Skeletal muscle tissue (tissue), 4 donors: ENCODE results near the gene TMSB4X. TPM values are rescaled to one million over a fixed set of nuclear protein-coding genes. Genes with fewer than 3 reads are reported as not detected.
"Not testable (repeated sequence)": the region's sequence is repeated elsewhere in the genome, so short reads cannot be mapped to it uniquely, and the experiment has no call there.

Experiments
- H3K27ac ChIP-seq: one replicate; pipeline ENCODE4 v1.7.0; 2013; ENCODE audit warnings: mild to moderate bottlenecking, low read depth, low read length, inconsistent platforms
- H3K27me3 ChIP-seq, 3 donors: one replicate each; pipeline ENCODE4 v1.7.0; 2013; ENCODE audit warnings: low read length in 3 of 3; ENCODE audit not compliant: control insufficient read depth in 3 of 3, insufficient read depth in 3 of 3
- H3K36me3 ChIP-seq, 3 donors: one replicate each; pipeline ENCODE4 v1.7.0; 2013; ENCODE audit warnings: low read length in 3 of 3; ENCODE audit not compliant: control insufficient read depth in 3 of 3, insufficient read depth in 3 of 3
- H3K4me1 ChIP-seq, 3 donors: one replicate each; pipeline ENCODE4 v1.7.0; 2013; ENCODE audit warnings: low read length in 3 of 3, mild to moderate bottlenecking in 3 of 3; ENCODE audit not compliant: control insufficient read depth in 3 of 3, insufficient read depth in 3 of 3
- H3K4me3 ChIP-seq, 3 donors: one replicate each; pipeline ENCODE4 v1.7.0; 2013; ENCODE audit warnings: low read length in 3 of 3
- H3K9ac ChIP-seq, 3 donors: one replicate each; pipeline ENCODE4 v1.7.0; 2013; ENCODE audit warnings: low read length in 3 of 3, mild to moderate bottlenecking in 3 of 3, moderate library complexity in 2 of 3, low read depth in 1 of 3
- H3K9me3 ChIP-seq, 3 donors: one replicate each; pipeline ENCODE4 v1.7.0; 2013; ENCODE audit warnings: low read length in 3 of 3; ENCODE audit not compliant: control insufficient read depth in 3 of 3
- total RNA-seq: library from RNA; depleted of rRNA; stranded (reverse); fragments of >200 nt; gene quantifications from one replicate; pipeline ENCODE4 v1.2.3, GENCODE V29; 2014
- donor health status: Osteomylitis.

Gene TMSB4X
- total RNA-seq, 1 donor from 2014 or later, result 1,543 TPM

GRCh38 chrX:12974305-12974795 lies 560 bp upstream of the TMSB4X start:
- Histone ChIP-seq H3K9ac (peak overlapping the region; percentile 70 to 89 (median 75)), H3K9me3 (no peaks in the 10 kb centered on the region), H3K4me3 (peak overlapping the region; percentile 63 to 74 (median 73)), H3K27ac (peak overlapping the region; percentile 90), H3K27me3 (peaks cover 0 to 4% (median 0%) of the 10 kb centered on the region in 3 donors), H3K36me3 (no peaks in the 10 kb centered on the region), H3K4me1 (peaks cover 0 to 9% (median 0%) of the 10 kb centered on the region in 3 donors)

DNA sequence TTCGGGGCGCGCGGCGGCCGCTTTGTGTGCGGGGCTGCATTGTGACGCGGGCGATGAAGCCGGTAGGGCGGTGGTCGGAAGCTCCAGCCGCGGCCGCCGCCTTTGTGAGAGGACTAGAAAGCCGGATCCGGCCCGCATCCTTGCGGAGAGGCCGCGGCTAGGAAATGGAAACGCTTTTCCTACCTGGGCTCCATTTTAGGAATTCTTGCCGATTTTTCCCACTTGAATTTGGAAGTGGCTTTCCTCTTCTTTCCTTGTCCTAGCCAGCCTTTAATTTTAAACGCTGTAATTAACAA lies 708 bp downstream of the TMSB4X start:
- peaks cover 0 to 9% (median 0%) of the 10 kb centered on the region in 3 donors for H3K4me1 ChIP-seq
- H3K9me3 ChIP-seq, result no peaks in the 10 kb centered on the region
- peak overlapping the region; percentile 75 to 89 (median 85) for H3K9ac ChIP-seq
- H3K27me3 ChIP-seq, result peaks cover 0 to 4% (median 0%) of the 10 kb centered on the region in 3 donors
- H3K36me3 ChIP-seq, result no peaks in the 10 kb centered on the region
- H3K27ac ChIP-seq, result peak overlapping the region; percentile 90
- H3K4me3 ChIP-seq, result peak overlapping the region; percentile 73 to 77 (median 74)

- H3K27me3 ChIP-seq, result peaks cover 0 to 4% (median 0%) of the 10 kb centered on the region in 3 donors
- H3K27ac ChIP-seq, result peak overlapping the region; percentile 90
- H3K4me3 ChIP-seq, result peak overlapping the region; percentile 73 to 77 (median 74)
- no peaks in the 10 kb centered on the region for H3K36me3 ChIP-seq
- peak overlapping the region; percentile 75 to 89 (median 85) for H3K9ac ChIP-seq
- no peaks in the 10 kb centered on the region for H3K9me3 ChIP-seq
- H3K4me1 ChIP-seq, result peaks cover 0 to 7% (median 0%) of the 10 kb centered on the region in 3 donors
These were observed 1.2 kb downstream of the TMSB4X start for GRCh38 chrX:12975991-12976558.

DNA sequence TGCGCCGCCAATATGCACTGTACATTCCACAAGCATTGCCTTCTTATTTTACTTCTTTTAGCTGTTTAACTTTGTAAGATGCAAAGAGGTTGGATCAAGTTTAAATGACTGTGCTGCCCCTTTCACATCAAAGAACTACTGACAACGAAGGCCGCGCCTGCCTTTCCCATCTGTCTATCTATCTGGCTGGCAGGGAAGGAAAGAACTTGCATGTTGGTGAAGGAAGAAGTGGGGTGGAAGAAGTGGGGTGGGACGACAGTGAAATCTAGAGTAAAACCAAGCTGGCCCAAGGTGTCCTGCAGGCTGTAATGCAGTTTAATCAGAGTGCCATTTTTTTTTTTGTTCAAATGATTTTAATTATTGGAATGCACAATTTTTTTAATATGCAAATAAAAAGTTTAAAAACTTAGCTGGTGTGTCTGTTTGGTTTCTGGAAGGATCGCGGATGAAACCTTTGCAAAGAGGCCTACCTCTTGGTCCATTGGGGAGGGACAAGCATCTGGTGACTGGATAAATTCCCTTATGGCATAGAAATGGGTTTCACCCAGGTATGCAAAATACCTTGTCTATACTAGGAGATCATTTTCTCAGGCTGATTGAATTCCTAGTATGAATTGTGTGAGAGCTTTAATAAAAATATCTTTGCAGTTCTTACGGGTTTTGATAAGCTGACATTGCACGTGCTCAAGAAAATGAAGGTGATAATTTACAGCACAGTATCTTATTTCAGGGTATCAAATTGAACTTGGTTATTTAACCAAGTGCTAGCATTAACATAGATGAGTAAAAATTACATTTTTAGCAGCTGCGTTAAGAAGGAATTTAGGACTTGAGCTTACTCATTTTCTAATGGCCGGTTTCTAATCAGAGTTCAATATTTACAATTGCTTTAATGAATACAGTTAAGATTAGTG lies 2.2 kb downstream of the TMSB4X start:
- H3K4me1 ChIP-seq, H3K27me3 ChIP-seq, H3K9me3 ChIP-seq, H3K36me3 ChIP-seq: not testable (repeated sequence)
- H3K27ac ChIP-seq, result peak overlapping the region; percentile 56
- H3K4me3 ChIP-seq, result peak overlapping the region in 2 of 3 donors; percentile 60 to 77
- peak overlapping the region in 1 of 3 donors; percentile 40 for H3K9ac ChIP-seq

DNA sequence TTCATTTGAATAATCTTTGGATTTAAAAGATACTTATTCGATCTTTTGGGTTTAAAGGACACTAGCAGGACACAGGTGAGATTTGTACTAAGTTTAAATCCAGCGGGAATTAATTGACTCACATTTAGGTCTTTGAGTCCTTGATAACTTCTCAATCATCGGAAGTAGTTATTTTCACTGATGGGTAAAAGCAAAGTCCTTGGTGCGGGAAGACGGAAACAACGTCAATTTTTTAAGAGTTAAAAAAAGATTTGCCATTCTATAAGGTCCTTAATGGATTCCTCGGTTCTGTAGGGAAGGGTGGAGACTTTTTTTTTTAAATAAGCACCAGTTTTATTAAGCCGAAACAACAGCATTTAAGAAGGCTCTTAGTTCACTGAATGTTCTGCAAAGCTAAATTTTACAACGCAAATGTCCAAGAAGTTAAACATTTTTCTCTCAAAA lies 2.9 kb downstream of the TMSB4X start:
- H3K4me3 ChIP-seq, result peak overlapping the region in 1 of 3 donors; percentile 60
- peaks cover 0 to 4% (median 0%) of the 10 kb centered on the region in 3 donors for H3K27me3 ChIP-seq
- peaks cover 0 to 5% (median 0%) of the 10 kb centered on the region in 3 donors for H3K4me1 ChIP-seq
- H3K36me3 ChIP-seq, result no peaks in the 10 kb centered on the region
- peak overlapping the region in 1 of 3 donors; percentile 40 for H3K9ac ChIP-seq
- H3K9me3 ChIP-seq, result no peaks in the 10 kb centered on the region
- H3K27ac ChIP-seq, result peak overlapping the region; percentile 56

DNA sequence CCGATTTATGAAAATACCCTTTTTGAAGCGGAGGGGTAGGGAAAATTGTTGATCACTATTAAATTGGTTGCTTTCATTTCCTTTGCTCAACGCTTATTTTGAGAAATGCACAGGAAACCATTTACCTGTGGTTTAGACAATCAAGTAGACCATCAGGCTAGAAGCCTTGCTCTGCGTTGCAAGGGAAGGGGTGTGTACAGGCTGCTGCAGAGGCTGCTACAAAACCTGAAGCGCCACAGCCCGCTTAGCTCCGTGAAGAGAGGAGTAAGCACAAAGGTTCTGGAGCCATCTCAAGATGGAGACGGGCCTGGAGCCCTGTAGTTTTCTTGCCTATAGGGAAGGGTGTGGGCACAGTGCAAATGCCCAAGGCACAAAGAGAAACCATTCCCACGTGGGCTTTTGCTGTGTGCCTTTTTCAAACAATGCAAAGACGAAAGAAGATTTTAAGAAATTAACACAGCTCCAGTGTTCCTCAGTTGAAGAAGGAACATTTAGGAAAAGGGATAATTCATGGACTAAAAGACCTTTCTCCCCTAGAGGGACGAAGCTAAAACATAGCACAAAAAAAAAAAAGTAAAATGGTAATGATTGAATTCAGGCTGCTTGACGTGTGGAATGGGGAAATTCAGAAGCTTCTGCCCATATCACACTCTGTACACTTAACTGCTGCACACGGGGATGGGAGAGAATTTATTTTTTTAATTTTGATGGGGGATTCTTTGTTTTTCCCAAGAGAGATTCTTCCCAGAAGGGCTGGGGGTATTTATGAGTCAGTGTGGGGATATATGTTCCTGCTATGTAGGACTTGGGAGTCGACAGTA lies 3.5 kb downstream of the TMSB4X start:
- Histone ChIP-seq H3K27me3 (peaks cover 0 to 4% (median 0%) of the 10 kb centered on the region in 3 donors), H3K9ac (no peak overlapping the region), H3K27ac (peak overlapping the region; percentile 56), H3K9me3 (no peaks in the 10 kb centered on the region), H3K4me1 (peaks cover 0 to 5% (median 0%) of the 10 kb centered on the region in 3 donors), H3K4me3 (peak overlapping the region; percentile 22 to 60 (median 24)), H3K36me3 (no peaks in the 10 kb centered on the region)

DNA sequence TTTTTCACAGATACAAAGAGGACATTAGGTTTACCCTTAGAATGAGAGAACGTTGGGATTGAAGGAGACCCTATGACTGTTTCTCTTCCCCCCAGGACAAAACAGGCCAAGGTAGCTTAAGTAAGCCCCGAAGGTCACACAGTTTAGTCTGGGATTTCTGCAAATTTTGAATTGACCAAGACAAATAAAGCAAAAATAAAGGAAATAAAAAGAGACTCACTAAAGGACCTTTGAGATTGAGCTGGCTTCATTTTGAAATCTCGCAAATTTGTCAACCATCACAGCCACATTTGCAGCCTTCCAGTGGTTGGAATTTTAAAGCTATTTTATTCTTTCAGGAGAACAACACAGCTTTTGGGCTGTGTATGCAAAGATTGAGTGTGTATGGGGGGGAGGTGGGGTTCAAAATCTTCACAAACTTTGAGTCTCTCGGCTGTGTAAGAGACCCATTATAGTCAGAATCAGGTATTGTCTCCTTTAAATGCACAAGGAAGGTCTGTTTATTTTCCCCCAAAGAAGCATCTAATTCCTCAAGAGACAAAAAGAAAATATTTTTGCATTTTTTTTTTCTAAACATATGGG lies 4.2 kb downstream of the TMSB4X start:
- Histone ChIP-seq H3K4me1 (peaks cover 0 to 3% (median 0%) of the 10 kb centered on the region in 3 donors), H3K36me3 (no peaks in the 10 kb centered on the region), H3K27me3 (peaks cover 0 to 4% (median 0%) of the 10 kb centered on the region in 3 donors), H3K4me3 (no peak overlapping the region), H3K27ac (peak overlapping the region; percentile 56), H3K9me3 (no peaks in the 10 kb centered on the region), H3K9ac (no peak overlapping the region)

DNA sequence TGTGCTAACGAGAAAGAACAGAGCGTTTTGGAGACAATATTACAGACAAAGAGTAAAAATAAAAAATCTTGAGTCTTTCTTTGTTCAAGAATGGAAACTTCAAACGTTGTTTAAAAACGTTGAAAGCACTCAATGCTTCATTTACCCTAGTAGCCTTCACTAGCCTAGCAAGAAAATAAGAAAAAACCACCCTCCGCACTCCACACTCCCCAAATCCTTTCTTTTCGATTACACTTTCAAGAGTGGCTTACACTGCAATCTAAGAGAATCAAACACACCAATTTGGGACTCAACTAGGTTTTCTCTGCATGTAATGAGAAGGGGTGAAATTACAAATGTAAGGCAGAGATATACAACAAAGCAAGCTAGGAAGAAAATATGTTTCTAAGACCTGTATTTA lies 4.7 kb downstream of the TMSB4X start:
- no peak overlapping the region for H3K27ac ChIP-seq
- H3K4me3 ChIP-seq, result no peak overlapping the region
- no peaks in the 10 kb centered on the region for H3K36me3 ChIP-seq
- H3K9me3 ChIP-seq, result no peaks in the 10 kb centered on the region
- no peak overlapping the region for H3K9ac ChIP-seq
- peaks cover 0 to 5% (median 0%) of the 10 kb centered on the region in 3 donors for H3K4me1 ChIP-seq
- peaks cover 0 to 2% (median 0%) of the 10 kb centered on the region in 3 donors for H3K27me3 ChIP-seq

GRCh38 chrX:12980039-12980438 lies 5.1 kb downstream of the TMSB4X start:
- H3K27ac ChIP-seq, H3K36me3 ChIP-seq, H3K4me1 ChIP-seq, H3K9me3 ChIP-seq, H3K9ac ChIP-seq, H3K27me3 ChIP-seq, H3K4me3 ChIP-seq: not testable (repeated sequence)
